CMK (cell line): ENCODE results near the gene CENPP.

Source experiments
- DNase-seq: peaks from one replicate; pipeline ENCODE4 v3.0.0-alpha.2; 2010; ENCODE audit warnings: low read depth

CENPP gene

DNA sequence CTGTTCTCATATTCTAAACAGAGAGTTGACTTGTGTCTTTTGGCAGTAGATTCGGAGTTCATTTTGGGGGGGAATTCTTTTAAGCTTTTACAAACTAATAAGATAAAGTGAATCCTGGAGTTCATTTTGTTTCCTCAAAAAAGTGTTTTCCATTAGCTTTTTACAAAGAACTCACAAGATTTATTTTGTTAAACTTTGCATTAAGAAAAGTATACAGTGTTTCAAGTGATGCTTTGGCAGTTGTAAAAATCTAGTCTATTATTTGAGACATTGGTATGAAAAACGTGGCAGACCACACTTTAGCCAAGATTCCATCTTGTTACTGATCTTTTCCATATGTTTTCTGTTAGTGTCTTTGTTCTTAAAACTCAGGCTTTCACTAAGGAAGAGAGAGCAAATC is 99.7 kb downstream of the CENPP start:
- no peak for DNase-seq

DNA sequence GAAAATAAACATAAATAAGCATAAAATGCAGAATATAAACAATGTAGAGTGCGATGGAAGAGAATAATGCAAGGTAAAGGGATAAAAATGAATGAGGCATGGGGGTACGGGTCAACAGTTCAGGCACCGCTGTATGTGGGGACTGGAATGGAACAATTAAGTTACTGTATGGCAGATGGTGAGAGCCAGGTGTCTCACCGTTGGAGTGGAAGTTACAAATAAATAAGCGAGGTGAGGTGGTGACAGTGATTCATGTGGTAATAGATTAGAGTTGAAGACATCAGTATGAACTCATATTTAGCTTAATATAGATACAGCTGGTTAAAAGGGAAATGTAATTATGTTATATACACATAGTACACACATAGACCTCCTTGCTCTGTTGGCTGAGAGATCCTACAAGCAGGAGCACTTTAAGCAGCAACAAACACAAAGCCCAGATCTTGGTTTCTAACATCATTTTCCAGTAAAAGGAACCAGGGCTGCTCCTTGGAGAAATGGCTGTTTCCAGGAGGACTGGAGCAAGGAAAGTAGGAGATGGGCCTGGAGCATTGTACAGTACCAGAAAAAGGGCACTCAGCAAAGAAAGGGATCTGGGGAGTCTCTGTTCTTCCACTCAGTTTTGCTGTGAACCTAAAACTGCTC is 100.9 kb downstream of the CENPP start:
- DNase-seq, result no peak

DNA sequence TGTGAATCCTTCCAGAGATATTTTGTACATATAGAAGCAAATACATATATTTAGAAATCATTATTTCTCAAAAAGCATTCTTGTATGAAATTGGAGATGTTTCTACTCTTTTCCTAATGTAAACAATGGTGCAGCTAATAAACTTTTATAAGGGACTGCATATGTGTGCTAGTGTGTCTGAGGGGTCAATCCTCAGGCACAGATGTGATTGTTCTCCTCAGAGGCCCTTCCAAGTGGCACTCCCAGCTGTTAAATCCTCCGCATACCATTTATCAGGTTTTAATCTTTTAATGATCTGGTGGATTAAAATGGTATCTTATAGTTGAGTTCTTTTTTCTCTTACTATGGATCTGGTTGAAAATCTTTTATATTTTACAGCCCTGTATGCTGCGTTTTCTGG is 104.1 kb downstream of the CENPP start:
- DNase-seq, result no peak

DNA sequence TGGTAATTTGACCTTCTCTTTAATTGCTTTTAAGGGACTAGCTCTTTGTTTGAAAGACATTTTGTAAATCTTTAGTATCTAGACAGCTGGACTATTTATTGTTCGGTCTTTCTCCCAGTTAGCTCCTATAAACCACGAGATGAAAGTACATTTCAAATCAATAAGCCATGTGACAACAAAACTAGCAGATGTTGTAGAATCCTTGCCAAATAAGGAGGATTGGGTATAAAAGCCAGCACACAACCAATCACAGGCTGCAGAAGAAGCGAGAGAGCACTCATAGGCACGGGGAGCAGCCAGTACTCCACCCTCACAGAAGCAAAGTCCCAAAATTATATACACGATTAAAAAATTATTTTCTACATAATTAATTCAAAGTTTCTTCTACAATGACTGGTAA is 106.6 kb downstream of the CENPP start:
- DNase-seq, result no peak

DNA sequence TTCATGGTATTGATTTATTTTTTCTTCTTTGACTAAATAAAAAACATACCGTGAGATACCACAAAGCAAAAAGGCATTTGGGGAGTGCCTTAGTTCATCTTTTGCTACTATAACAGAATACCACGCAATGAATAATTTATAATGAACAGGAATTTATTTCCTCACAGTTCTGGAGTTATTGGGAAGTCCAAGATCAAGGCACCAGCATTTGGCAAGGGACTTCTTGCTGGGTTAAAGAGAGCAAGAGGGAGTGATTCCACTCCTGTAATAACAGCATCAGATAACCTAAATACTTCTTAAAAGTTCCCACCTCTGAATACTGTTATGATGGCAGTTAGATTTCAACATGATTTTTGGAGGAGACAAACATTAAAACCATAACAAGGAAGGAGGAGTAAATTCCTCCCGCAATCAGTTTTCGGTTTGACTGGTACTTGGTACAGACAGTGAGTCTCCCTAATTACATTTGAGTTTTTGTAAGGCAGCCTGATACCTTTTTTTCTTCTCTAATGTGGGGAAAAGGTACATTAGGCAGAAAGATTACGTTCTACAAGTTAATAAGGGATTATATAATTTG is 107.3 kb downstream of the CENPP start:
- no peak for DNase-seq

DNA sequence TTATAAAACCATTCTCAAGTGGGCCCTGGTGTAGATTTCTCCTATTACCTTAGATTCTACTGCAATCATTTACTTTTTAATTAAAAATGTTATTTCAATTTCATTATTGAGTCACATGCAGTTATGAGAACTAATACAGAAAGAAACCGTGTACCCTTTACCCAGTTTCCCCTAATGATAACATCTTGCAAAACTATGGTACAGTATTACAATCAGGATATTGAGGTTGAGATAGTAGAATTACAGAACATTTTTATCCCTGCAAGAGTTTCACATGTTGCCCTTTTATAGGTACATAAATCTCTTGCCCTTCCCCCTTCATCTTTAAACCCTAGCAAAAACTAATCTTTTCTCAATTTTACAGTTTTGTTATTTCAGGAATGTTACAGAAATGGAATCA is 109.5 kb downstream of the CENPP start:
- no peak for DNase-seq

DNA sequence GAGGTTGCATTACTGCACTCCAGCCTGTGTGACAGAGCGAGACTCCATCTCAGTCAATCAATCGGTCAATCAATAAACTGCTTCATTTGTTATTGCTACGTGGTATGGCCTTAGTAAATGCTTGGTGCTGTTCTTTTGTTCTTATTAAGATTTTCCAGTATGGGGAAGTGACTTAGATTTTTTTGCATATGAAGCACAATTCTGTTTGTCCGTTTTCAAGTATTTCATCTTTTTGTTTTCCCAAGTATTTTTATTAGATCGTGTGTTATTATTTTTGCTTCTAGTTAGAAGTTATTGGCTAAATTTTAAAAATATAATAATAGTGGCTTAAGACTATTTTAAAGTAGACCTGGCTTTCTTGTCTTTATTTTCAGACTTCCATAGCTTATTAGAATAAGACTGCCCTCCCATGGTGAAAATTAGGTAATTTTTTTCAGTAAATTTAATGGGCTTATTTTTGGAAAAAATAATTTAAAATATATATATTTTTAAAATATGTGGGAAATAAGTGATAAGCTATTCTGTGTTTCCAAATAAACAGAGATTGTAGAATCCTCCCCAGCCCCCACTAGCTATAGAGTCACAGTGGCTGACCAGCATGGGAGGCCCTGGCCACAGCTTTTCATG is 113.3 kb downstream of the CENPP start:
- no peak for DNase-seq

DNA sequence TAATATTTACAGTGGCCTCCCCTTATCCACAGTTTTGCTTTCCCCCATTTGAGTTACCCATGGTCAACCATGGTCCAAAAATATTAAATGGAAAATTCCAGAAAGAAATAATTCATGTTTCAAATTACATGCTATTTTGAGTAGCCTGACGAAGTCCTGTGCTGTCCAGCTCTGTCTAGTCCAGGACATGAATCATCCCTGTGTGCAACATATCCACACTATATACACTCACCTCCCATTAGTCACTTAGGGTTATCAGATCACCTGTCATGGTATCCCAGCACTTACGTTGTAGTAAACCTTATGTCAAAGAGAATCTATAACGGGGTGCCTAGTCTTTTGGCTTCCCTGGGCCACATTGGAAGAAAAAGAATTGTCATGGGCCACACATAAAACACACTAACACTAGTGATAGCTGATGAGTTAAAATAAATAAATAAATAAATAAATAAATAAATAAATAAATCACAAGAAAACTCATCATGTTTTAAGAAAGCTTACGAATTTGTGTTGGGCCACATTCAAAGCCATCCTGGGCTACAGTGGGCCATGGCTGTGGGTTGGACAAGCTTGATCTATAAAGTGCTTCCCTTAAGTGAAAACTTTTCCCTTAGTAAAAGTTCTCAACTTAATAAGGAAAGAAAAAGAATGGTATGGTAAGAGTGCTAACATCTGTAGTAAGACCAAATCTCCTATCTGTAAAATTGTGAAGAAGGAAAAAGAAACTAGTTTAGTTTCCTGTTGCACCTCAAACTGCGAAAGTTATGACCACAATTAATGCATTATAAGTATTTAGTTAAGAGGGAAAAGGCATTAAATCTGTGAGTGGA is 114.4 kb downstream of the CENPP start:
- DNase-seq, result no peak

DNA sequence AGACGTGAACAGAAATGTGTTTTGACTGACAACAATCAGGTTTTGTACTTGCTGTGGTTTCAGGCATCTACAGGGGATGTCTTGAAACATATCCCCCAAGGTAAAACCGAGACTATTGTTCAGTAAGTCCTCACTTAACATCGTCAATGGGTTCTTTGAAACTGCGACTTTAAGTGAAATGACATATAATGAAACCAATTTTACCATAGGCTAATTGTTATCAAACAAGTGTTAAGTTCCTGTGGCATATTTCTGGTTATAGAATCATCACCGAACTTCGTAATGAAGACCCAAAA is 114.9 kb downstream of the CENPP start:
- DNase-seq, result no peak

DNA sequence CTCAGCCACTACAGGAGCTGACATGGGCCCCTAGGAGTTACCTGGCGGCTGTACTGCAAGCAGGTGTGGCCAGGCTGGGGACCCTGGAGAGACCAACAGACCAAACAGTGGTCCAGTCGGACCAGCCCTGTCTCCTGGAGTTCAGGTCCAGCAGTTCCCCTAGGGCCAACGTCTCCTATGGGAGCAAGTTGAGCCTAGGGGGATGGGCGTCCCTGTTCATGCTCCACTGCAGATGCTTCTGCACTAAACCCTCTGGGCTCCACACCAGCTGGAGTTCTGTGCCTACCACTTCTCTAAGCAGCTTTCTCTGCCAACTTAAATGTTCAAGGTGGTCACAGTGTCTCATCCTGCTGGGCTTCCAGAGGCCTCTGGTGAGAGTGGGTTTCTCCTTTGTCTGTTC is 119.1 kb downstream of the CENPP start:
- DNase-seq, result no peak

DNA sequence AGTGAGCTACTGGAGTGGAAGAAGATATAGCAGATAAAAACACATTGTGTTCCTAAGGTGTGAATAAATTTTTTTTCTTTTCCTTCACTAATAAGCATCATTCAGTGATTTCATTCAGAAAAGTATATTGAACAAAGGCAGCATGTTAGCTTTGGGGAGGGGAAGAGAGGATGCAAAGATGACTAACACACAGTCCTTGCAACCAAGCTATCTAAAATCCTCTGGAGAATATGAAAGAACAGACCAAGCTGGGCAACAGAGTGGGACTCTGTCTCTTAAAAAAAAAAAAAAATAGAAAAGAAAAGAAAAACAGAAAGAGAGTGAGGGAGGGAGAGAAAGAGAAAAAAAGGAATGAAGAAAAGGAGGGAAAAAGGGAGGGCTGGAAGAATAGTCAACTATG is 120.8 kb downstream of the CENPP start:
- no peak for DNase-seq

DNA sequence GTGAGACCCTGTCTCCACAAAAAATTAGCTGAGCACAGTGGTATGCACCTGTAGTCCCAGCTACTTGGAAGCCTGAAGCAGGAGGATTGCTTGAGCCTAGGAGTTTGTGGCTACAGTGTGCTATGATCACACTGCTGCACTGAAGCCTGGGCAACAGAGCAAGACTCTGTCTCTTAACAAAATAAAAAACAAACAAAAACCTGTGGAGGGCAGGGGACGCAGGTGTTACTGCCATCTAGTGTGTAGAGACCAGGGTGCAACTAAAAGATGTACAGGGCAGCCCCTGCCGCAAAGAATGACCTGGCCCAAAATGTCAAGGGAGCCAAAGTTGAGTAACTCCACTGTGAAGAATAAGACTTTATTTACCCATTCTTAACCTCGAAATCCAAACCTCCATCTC is 129.5 kb downstream of the CENPP start:
- no peak for DNase-seq

DNA sequence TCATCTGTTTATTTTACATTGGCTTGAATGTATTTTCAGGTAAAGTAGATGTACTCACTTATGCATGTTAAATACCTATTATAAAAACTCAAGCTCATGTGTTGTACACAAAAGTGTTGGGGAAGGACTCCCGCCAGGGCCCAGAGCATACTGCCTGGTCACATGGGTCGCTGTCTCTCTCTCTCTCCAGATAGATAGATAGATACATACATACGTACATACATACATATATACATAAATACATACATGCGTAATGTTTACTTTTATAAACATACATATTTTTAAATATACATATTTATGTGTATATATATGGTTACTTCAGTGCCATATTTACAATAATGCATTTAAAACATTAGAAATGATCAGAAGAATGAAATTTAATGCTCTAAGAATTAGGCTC is 131.8 kb downstream of the CENPP start:
- no peak for DNase-seq

DNA sequence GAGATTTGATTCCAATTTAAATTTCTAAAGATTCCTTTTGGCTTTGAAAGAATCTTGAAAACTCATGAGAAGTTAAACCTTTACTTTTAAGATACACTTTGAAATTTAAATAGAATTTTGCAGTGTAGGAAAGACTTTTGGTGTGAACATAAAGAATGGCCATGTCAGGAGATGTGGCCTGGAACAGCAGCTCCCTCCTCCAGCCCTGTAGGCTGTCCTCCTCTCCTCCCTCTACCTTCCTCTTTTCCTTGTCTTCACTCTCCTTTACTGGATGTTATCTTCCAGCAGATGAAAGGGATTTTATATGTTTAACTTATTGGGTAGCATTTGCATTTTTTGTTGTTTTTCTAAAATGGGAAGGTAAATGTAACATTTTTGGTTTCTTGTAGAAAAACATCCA is 137.6 kb downstream of the CENPP start:
- DNase-seq, result no peak

DNA sequence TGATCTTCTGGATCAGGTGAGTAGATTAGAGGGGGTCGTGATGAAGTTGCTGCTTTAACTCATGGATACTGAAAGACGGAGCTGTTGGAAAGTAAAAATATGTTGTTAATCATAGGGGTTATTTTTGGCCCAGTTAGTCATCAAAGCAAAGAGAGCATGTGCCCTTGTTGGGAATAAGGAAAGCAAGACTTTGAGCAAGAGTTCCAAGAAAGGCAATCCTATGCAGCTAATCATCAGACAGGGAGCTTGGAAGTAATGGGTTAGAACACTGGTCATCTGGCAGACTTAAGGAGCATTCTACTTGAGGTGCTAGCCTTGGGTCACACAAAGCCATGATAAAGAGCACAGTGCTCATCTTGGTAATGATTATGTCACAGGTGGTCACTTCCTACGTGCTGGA is 138.2 kb downstream of the CENPP start:
- no peak for DNase-seq

DNA sequence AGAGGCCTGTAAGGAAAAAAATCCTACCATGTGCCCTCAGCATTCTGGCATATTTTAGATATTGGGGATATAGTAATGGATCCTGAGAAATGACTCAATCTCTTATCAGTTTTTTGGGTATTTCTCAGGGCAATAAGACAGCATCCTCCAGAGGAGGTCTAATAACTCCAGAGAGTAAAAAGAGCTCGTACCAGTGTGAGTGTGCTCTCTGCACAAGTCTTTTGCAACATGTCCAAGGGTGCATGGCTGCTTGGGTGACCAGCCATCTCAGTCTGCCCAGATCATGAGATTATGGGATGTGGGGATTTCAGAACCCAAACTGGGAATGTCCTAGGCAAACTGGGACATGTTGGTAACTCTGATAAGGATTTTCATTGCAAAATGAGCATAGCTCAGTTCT is 141.3 kb downstream of the CENPP start:
- no peak for DNase-seq

DNA sequence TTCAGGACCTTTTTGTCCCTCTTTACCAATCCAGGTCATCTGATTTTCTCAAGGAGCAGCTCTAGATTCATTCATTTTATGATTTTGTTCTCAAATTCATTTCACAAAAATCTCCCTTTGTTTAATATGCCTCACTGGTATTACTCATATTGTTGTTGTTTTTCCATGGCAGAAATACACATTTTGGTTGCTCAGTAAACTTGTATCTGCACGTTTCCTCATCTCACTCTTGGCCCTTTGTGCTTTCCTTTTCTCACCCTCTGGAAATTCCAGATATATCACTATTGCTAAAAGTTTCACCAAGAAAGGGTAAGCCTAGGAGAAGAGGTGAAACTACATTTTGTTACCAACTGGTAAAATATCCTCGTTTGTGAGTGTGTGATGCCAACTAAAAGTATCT is 141.8 kb downstream of the CENPP start:
- no peak for DNase-seq

DNA sequence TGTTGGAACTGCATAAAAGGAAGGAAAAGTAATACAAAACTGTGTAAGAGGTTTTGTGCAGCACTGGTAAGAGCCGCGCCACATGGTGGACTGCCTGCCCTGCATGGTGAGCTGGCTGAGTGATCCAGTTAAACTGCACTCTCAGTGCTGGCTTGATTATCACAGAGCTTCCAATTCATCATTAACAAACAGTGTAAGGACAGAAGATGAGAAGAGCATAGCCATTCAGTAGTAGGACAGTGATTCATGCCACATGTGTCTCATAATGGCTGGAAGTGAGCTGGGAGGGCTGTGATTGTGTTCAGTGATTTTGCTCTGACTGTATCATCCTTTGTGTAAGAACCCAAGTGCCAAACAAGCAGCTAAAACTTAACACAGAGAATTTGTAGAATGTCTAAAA is 142.5 kb downstream of the CENPP start:
- no peak for DNase-seq

DNA sequence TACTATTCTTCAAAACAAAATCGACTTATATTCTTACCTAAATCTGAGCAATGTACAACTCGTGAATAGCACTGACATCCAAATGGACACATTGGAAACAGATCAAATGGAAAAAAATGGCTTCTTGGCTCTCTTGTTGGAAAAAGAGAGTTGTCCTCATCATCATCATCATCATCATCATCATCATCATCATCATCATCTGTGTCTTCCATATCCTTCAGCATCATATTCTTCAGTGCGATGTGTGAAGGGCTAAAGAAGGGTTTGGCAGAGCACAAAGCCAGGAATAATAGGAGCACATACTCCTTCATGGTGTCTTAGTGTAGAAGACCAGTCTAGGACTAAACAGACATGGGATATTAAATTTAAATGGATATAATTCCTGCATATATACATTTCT is 148.8 kb downstream of the CENPP start:
- no peak for DNase-seq

DNA sequence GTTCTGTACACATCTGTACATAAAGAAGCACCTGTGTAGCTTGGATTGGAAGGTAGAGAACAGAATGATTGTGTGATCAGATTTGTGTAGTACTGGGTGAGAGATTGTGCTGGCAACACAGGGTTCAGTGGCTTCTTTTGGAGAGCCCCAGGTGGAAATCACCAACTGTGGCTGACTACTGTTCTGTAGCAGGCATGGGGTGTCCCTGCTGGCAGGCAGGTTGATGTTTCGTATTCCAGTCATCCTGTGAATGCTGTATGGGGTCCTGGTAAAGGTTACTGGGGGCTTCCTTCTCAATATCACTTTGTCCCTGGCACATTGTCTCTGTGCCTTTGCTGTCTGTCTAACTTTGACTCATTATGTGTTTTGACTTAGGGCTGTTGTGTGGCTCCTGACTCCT is 151.2 kb downstream of the CENPP start:
- DNase-seq, result no peak

DNA sequence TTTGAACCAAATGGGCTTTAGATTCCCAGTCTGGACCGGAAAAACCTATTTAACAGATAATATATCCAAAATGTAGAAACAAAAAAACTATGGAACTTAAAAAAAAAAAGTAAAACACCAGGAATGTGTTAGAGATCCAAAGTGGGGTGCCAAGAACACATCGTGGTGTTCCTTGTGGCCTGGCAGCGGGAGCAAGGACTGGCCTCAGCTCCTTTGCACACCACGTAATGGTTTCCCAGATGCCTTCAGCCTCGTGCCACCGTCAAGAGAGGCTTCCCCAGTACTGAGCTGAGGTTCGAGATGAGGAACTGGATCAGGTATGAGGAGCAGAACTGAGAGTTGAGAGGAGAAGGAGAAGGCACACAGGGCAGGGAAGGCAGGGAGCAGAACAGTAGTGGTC is 153.0 kb downstream of the CENPP start:
- DNase-seq, result no peak

DNA sequence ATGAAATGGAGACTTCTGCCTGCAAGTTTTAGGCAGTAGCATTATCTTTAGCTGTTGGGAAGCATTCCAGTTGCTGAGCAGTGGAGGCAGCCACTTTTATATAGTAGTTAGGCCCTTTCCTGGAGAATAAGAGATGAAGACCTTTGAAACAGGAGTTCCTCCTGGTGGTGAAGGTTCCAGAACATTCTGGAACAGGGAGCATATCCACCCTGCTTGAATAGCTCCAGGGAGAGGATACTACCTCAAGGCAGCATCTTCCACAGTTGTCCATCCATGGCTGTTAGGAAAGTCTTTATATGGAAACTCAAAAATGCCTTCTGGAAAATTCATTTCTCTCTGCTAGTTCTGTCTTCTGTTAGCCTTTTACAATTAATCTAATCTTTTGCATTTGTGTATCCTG is 153.6 kb downstream of the CENPP start:
- DNase-seq, result no peak

DNA sequence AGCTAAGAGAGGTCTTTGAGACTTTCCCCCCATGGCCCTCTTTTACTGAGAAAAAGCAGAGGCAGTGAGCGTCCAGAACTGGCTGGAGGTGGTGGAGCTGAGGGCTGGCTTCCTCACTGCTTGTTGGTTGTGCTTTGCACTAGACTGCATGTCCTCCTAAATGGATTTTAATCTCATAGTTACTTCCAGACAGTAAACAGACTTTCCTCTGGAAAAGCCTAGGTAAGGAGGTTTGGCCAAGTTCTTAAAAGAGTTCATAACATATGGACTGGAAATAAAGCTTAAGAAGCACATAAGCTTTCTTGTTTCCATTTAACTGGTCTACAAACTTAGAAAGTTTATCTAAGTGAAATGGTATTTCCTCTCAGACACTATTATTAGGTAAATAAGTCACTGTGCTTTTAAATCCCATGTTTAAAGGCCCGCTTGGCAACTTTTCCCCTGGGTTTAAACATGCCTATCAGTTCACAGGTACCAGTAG is 154.6 kb downstream of the CENPP start:
- DNase-seq, result no peak
